H1 (cell line): Measurements from ENCODE around the gene SLC2A13. TPM values are rescaled to one million over a fixed set of nuclear protein-coding genes. Genes with fewer than 3 reads are reported as not detected.

Experiments used
- CTCF ChIA-PET: fragments of 300-600 bp; sonication (Branson Sonifier 250); formaldehyde crosslinking; loops from one replicate; lab custom pipeline; 2021; ENCODE audit not compliant: partially characterized antibody; lab: Charles Lee
- POLR2A ChIA-PET: fragments of 300-600 bp; sonication (Branson Sonifier 250); formaldehyde crosslinking; loops from one replicate; lab custom pipeline; 2021; ENCODE audit warnings: inconsistent platforms; ENCODE audit not compliant: partially characterized antibody; lab: Charles Lee
- DNase-seq, 2 experiments: peaks; one replicate each; pipeline versions ENCODE4 v3.0.0 to v3.0.0-alpha.2; 2010 to 2022; ENCODE audit warnings: low spot score in 2 of 2, low read depth in 1 of 2, mixed read lengths in 1 of 2
- FAIRE-seq: peaks from 2 replicates; lab custom pipeline; 2011; peaks lifted over from hg19 to GRCh38; lab: Jason Lieb, UNC
- H2AFZ ChIP-seq: 2 replicates; pipeline ENCODE4 v1.8.1; 2012; ENCODE audit warnings: low read length, inconsistent platforms
- H2AK5ac ChIP-seq: 2 replicates; pipeline ENCODE4 v1.6.1; 2013; ENCODE audit warnings: low read depth, low read length
- H2BK120ac ChIP-seq: replicated peaks from 2 replicates; pipeline ENCODE3; 2013; ENCODE audit warnings: low read depth, low read length, inconsistent platforms
- H2BK12ac ChIP-seq: 2 replicates; pipeline ENCODE4 v1.6.1; 2013; ENCODE audit warnings: low read depth, low read length
- H2BK15ac ChIP-seq: 2 replicates; pipeline ENCODE4 v1.6.1; 2013; ENCODE audit warnings: low read length
- H2BK20ac ChIP-seq: 2 replicates; pipeline ENCODE4 v1.6.1; 2013; ENCODE audit warnings: low read length
- H2BK5ac ChIP-seq: 2 replicates; pipeline ENCODE4 v1.6.1; 2013; ENCODE audit warnings: low read depth, low read length
- H3K14ac ChIP-seq: 2 replicates; pipeline ENCODE4 v1.6.1; 2013; ENCODE audit warnings: inconsistent platforms; ENCODE audit not compliant: insufficient read length
- H3K18ac ChIP-seq: 2 replicates; pipeline ENCODE4 v1.6.1; 2013; ENCODE audit warnings: low read length; ENCODE audit errors: extremely low read depth
- H3K23ac ChIP-seq: 2 replicates; pipeline ENCODE4 v1.6.1; 2013; ENCODE audit warnings: inconsistent platforms; ENCODE audit not compliant: insufficient read length
- H3K23me2 ChIP-seq: 2 replicates; pipeline ENCODE4 v1.6.1; 2013; ENCODE audit warnings: low read depth, low read length
- H3K27ac ChIP-seq: 2 replicates; pipeline ENCODE4 v1.6.1; 2011; ENCODE audit warnings: low read depth, low read length, inconsistent platforms
- H3K27me3 ChIP-seq, 4 experiments: replicated peaks in 1 of 4; 1 replicate in 1 of 4; 2 replicates in 3 of 4; pipeline versions ENCODE4 v1.6.1 to v1.8.1; 2011 to 2013; ENCODE audit warnings: low read length in 3 of 4, mild to moderate bottlenecking in 3 of 4, inconsistent platforms in 2 of 4, mixed read lengths in 2 of 4, moderate library complexity in 1 of 4; ENCODE audit not compliant: control insufficient read depth in 3 of 4, insufficient read depth in 3 of 4; ENCODE audit errors: extremely low read depth in 1 of 4
- H3K36me3 ChIP-seq, 4 experiments: 2 replicates each; pipeline versions ENCODE4 v1.6.1 to v1.8.1; 2011 to 2013; ENCODE audit warnings: mild to moderate bottlenecking in 4 of 4, low read length in 3 of 4, moderate library complexity in 2 of 4, control low read depth in 1 of 4, inconsistent platforms in 1 of 4; ENCODE audit not compliant: insufficient read depth in 4 of 4, control insufficient read depth in 2 of 4
- H3K4ac ChIP-seq: replicated peaks from 2 replicates; pipeline ENCODE3; 2013; ENCODE audit warnings: low read length, low read depth, mixed read lengths, inconsistent platforms; ENCODE audit not compliant: insufficient read length
- H3K4me1 ChIP-seq, 4 experiments: replicated peaks in 1 of 4; 1 replicate in 1 of 4; 2 replicates in 3 of 4; pipeline versions ENCODE4 v1.6.1 to v1.8.1; 2011 to 2013; ENCODE audit warnings: low read length in 3 of 4, inconsistent platforms in 2 of 4, mixed read lengths in 1 of 4; ENCODE audit not compliant: insufficient read depth in 4 of 4, control insufficient read depth in 3 of 4
- H3K4me2 ChIP-seq, 2 experiments: 2 replicates each; pipeline versions ENCODE4 v1.6.1 to v1.8.1; 2011 to 2013; ENCODE audit warnings: low read depth in 2 of 2, low read length in 2 of 2, control low read depth in 1 of 2, inconsistent platforms in 1 of 2, mild to moderate bottlenecking in 1 of 2; ENCODE audit not compliant: insufficient read depth in 1 of 2
- H3K4me3 ChIP-seq, 4 experiments: fragments of 200-600, 300-600 bp in 1 of 4; sonication (generic), shearing (Covaris generic), sonication (Bioruptor Twin) in 1 of 4; 2 replicates each; pipeline versions ENCODE4 v1.5.1 to v1.8.1; 2011 to 2016; ENCODE audit warnings: low read length in 4 of 4, low read depth in 3 of 4, control low read depth in 2 of 4, inconsistent platforms in 2 of 4, mild to moderate bottlenecking in 2 of 4, mixed read lengths in 1 of 4, moderate library complexity in 1 of 4; ENCODE audit not compliant: insufficient read depth in 2 of 4; ENCODE audit errors: extremely low read depth in 1 of 4
- H3K56ac ChIP-seq: replicated peaks from 2 replicates; pipeline ENCODE3; 2013; ENCODE audit warnings: low read depth, mild to moderate bottlenecking, mixed read lengths, low read length, inconsistent platforms; ENCODE audit not compliant: insufficient read length
- H3K79me1 ChIP-seq: 2 replicates; pipeline ENCODE4 v1.6.1; 2013; ENCODE audit warnings: low read depth, low read length, control low read depth
- H3K79me2 ChIP-seq, 2 experiments: 2 replicates each; pipeline versions ENCODE4 v1.6.1 to v1.8.1; 2012 to 2013; ENCODE audit warnings: low read length in 2 of 2, mild to moderate bottlenecking in 2 of 2, inconsistent platforms in 1 of 2; ENCODE audit not compliant: insufficient read depth in 2 of 2, control insufficient read depth in 1 of 2
- H3K9ac ChIP-seq, 4 experiments: replicated peaks in 1 of 4; 1 replicate in 1 of 4; 2 replicates in 3 of 4; pipeline versions ENCODE4 v1.6.1 to v1.8.1; 2011 to 2013; ENCODE audit warnings: low read depth in 3 of 4, low read length in 3 of 4, control low read depth in 2 of 4, mild to moderate bottlenecking in 2 of 4, moderate library complexity in 2 of 4, inconsistent platforms in 1 of 4; ENCODE audit errors: extremely low read depth in 1 of 4
- H3K9me3 ChIP-seq, 2 experiments: 2 replicates each; pipeline versions ENCODE4 v1.6.1 to v1.8.1; 2012 to 2013; ENCODE audit warnings: mild to moderate bottlenecking in 2 of 2, moderate library complexity in 2 of 2, control low read depth in 1 of 2, inconsistent platforms in 1 of 2, low read depth in 1 of 2, low read length in 1 of 2, mixed read lengths in 1 of 2; ENCODE audit not compliant: insufficient read depth in 2 of 2
- H4K20me1 ChIP-seq, 2 experiments: replicated peaks in 1 of 2; 2 replicates each; pipeline versions ENCODE3 to v1.8.1; 2011 to 2013; ENCODE audit warnings: inconsistent platforms in 2 of 2, low read length in 2 of 2, mild to moderate bottlenecking in 1 of 2; ENCODE audit not compliant: insufficient read depth in 2 of 2, control insufficient read depth in 1 of 2
- H4K5ac ChIP-seq: 2 replicates; pipeline ENCODE4 v1.6.1; 2013; ENCODE audit warnings: low read length, low read depth, mixed read lengths, inconsistent platforms; ENCODE audit not compliant: insufficient read length
- H4K8ac ChIP-seq: 2 replicates; pipeline ENCODE4 v1.8.0; 2013; ENCODE audit warnings: mild to moderate bottlenecking, moderate library complexity, low read length, inconsistent platforms; ENCODE audit not compliant: insufficient read depth; ENCODE audit errors: extremely low read depth
- H4K91ac ChIP-seq: replicated peaks from 2 replicates; pipeline ENCODE3; 2013; ENCODE audit warnings: low read length, mixed read lengths, inconsistent platforms; ENCODE audit not compliant: insufficient read length
- BRCA1 ChIP-seq: IDR thresholded peaks from 2 replicates; pipeline ENCODE4 v1.6.1; 2012; ENCODE audit warnings: low read depth, low read length, improper control_type of control experiment
- CHD1 ChIP-seq: IDR thresholded peaks from 2 replicates; pipeline ENCODE4 v1.6.1; 2012; ENCODE audit warnings: low read depth, low read length, improper control_type of control experiment
- CREB1 ChIP-seq: IDR thresholded peaks from 2 replicates; pipeline ENCODE4 v1.6.1; 2012; ENCODE audit warnings: inconsistent platforms
- EP300 ChIP-seq, 2 experiments: IDR thresholded peaks; 1 replicate in 1 of 2; 2 replicates in 1 of 2; pipeline ENCODE4 v1.6.1; 2011 to 2012; ENCODE audit warnings: low read depth in 2 of 2, low read length in 2 of 2, mild to moderate bottlenecking in 2 of 2, borderline replicate concordance in 1 of 2, inconsistent platforms in 1 of 2, moderate library complexity in 1 of 2
- HDAC6 ChIP-seq: IDR thresholded peaks from one replicate; pipeline ENCODE4 v1.7.1; 2012; ENCODE audit warnings: low read depth, mild to moderate bottlenecking, inconsistent platforms, low read length, moderate library complexity
- JUN ChIP-seq: IDR thresholded peaks from 2 replicates; pipeline ENCODE4 v1.6.1; 2011; ENCODE audit warnings: low read depth, mild to moderate bottlenecking, improper control_type of control experiment, low read length
- KDM4A ChIP-seq: IDR thresholded peaks from one replicate; pipeline ENCODE4 v1.7.1; 2012; ENCODE audit warnings: low read depth, mild to moderate bottlenecking, moderate library complexity, low read length, inconsistent platforms; ENCODE audit not compliant: severe bottlenecking
- KDM5A ChIP-seq: fragments of 200-600 bp; IDR thresholded peaks from 2 replicates; pipeline ENCODE4 v1.7.1; 2012; ENCODE audit warnings: mild to moderate bottlenecking, low read length, inconsistent platforms, mixed read lengths
- MAFK ChIP-seq: IDR thresholded peaks from 2 replicates; pipeline ENCODE4 v1.6.1; 2012; ENCODE audit warnings: low read depth, mild to moderate bottlenecking, improper control_type of control experiment, low read length
- POLR2A ChIP-seq, 2 experiments: IDR thresholded peaks; 1 replicate in 1 of 2; 2 replicates in 1 of 2; pipeline ENCODE4 v1.6.1; 2011; ENCODE audit warnings: low read depth in 2 of 2, low read length in 2 of 2, mild to moderate bottlenecking in 2 of 2; ENCODE audit errors: control extremely low read depth in 1 of 2
- POU5F1 ChIP-seq: IDR thresholded peaks from 2 replicates; pipeline ENCODE4 v1.6.1; 2011; ENCODE audit warnings: low read depth, mild to moderate bottlenecking, low read length, moderate library complexity
- RAD21 ChIP-seq, 2 experiments: IDR thresholded peaks in 1 of 2; conservative IDR thresholded peaks in 1 of 2; 2 replicates each; pipeline ENCODE4 v1.6.1; 2011; ENCODE audit warnings: low read depth in 2 of 2, low read length in 2 of 2, improper control_type of control experiment in 1 of 2, inconsistent platforms in 1 of 2, mild to moderate bottlenecking in 1 of 2, moderate library complexity in 1 of 2
- WGBS, 2 experiments: shearing (Covaris generic) in 1 of 2; methylation state at CpG; one replicate each; pipeline versions ENCODE4 v1.1.6 to v1.1.7; 2013 to 2015; ENCODE audit warnings: low lambda C conversion rate in 2 of 2, mixed read lengths in 2 of 2, inconsistent platforms in 1 of 2, low coverage in 1 of 2, missing lambda C conversion rate in 1 of 2; ENCODE audit not compliant: insufficient replicate concordance in 2 of 2, insufficient coverage in 1 of 2, insufficient read length in 1 of 2; ENCODE audit errors: extremely low coverage in 1 of 2, missing lambda C conversion rate in 1 of 2; 5-methylcytosine and 5-hydroxymethylcytosine counted together
- polyA plus RNA-seq, 7 experiments: library from polyadenylated mRNA; depleted of rRNA in 3 of 7; stranded (reverse) in 5 of 7; unstranded in 2 of 7; fragments of >200 nt in 5 of 7; fragments of 200-250 nt in 2 of 7; gene quantifications; 1 replicate in 5 of 7; 2 replicates in 1 of 7; 4 replicates in 1 of 7; pipeline versions ENCODE4 v1.2.1 to v1.2.3, GENCODE V29; 2011 to 2013; ENCODE audit warnings: missing spikeins in 2 of 7, mixed read lengths in 2 of 7
- total RNA-seq: library from RNA; stranded (reverse); fragmentation: NEBNext Ultra II Directional; extraction: Animal tissue kit (Norgen Biotek cat#: 25700); gene quantifications from 2 replicates; pipeline ENCODE4 v1.2.1, GENCODE V29; 2021

The SLC2A13 gene
- total and polyA plus RNA-seq, 2 of the 8 experiments (the other 6 are each of a cell fraction or from before 2014, with no cell fraction given), result 2.8 to 9.6 TPM

DNA sequence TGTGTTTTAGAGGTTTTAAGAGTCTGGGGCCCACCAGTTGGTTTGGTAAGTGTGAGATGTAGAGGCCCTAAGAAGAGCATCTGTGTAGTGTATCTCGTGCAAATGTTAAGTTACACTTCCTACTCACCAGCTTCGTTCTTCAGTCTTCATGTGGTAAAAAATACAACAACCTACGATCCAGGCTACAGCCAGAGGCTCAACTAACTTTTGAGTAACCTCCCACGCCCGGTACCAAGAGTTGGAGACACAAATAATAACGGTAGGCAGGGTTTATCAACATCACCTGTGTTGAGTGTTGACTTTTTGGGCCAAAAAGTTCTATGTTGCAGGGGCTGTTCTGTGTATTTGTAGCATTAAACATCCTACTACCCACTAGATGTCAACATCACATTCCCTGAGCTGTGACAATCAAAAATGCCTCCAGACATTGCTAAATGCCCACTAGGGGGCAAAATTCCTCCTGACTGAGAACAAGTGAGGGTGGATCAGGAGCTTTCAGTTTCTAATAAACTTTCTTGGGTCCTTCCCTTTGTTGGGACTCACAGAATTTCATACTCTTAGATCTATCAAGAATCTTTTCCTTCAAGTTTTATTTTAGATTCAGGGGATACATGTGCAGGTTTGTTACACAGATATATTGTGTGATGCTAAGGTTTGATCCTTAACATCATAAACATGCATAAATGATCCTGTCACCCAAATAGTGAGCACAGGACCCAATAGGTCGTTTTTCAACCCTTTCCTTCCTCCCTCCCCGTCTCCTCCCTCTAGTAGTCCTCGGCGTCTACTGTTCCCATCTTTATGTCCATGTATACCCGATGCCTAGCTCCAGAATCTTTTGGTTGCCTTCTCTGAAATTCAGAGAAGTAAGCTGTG is 94.7 kb downstream of the SLC2A13 start:
- no peak overlapping the region for H3K4ac ChIP-seq
- no peak overlapping the region for H4K91ac ChIP-seq
- H2AK5ac ChIP-seq, result peak overlapping the region; percentile 59; the same call in 1 of the 2 replicates
- no peak overlapping the region for H2BK12ac ChIP-seq
- H3K14ac ChIP-seq, result no peak overlapping the region
- no peaks in the 10 kb centered on the region; a peak in 1 of 8 replicates for H3K36me3 ChIP-seq
- POLR2A ChIA-PET, result interaction anchor here (0.7 to 1.5 kb wide), 3 partner anchors 90 to 568 kb away, joined by 3 to 4 read pairs (median 3); partner anchors contain the start of gene SLC2A13
- no peak overlapping the region for H3K4me3 ChIP-seq
- H3K9ac ChIP-seq, result no peak overlapping the region
- no peak overlapping the region for H3K4me2 ChIP-seq
- H2AFZ ChIP-seq, result no peak overlapping the region
- H3K4me1 ChIP-seq, result peaks cover 0 to 9% (median 2%) of the 10 kb centered on the region in 4 experiments; a peak in 2 of 7 replicates
- H3K23ac ChIP-seq, result no peak overlapping the region
- 69% methylated on average over 11 of the region's 11 CpGs; no CpG with 5 or more reads in 1 of the 2 experiments for WGBS, 2 experiments
- H2BK20ac ChIP-seq, result no peak overlapping the region
- H3K18ac ChIP-seq, result no peak overlapping the region
- CTCF ChIA-PET, result interaction anchor here (0.6 to 3.1 kb wide), 40 partner anchors 9 to 258 kb away, joined by 3 to 41 read pairs (median 4); partner anchors contain the start of gene SLC2A13
- DNase-seq, result no peak
- no peaks in the 10 kb centered on the region for H3K79me1 ChIP-seq
- FAIRE-seq, result peak; percentile 70
- H3K27me3 ChIP-seq, result no peaks in the 10 kb centered on the region
- H3K23me2 ChIP-seq, result no peaks in the 10 kb centered on the region
- H3K79me2 ChIP-seq, result no peaks in the 10 kb centered on the region
- no peak overlapping the region for H3K56ac ChIP-seq
- peaks cover 0 to 4% of the 10 kb centered on the region in 2 experiments for H4K20me1 ChIP-seq
- no peaks in the 10 kb centered on the region for H3K9me3 ChIP-seq
- H2BK5ac ChIP-seq, result no peak overlapping the region
- no peak overlapping the region for H2BK120ac ChIP-seq
- no peak overlapping the region for H3K27ac ChIP-seq
- no peak overlapping the region for H2BK15ac ChIP-seq
- H4K5ac ChIP-seq, result no peak overlapping the region
- no peak overlapping the region for H4K8ac ChIP-seq
- TF ChIP-seq HDAC6, result no peak
- no peak for TF ChIP-seq POLR2A (IDR thresholded peaks at IDR 0.05; ENCODE audit: control extremely low read depth in 1 of 2, low read depth in 2 of 2, low read length in 2 of 2)
- TF ChIP-seq CHD1, result no peak
- no peak for TF ChIP-seq POU5F1
- no peak for TF ChIP-seq JUN
- no peak for TF ChIP-seq KDM5A
- no peak for TF ChIP-seq CREB1
- no peak for TF ChIP-seq BRCA1
- peak; percentile 65 to 79 for TF ChIP-seq RAD21 (IDR thresholded peaks at IDR 0.05 in 1 of 2, conservative IDR thresholded peaks at IDR 0.05 in 1 of 2; ENCODE audit: low read depth in 2 of 2, low read length in 2 of 2)
- no peak for TF ChIP-seq KDM4A
- TF ChIP-seq EP300 (IDR thresholded peaks at IDR 0.05; ENCODE audit: borderline replicate concordance in 1 of 2, low read depth in 2 of 2, low read length in 2 of 2), result no peak
- TF ChIP-seq MAFK, result no peak
